Ishikawa (cell line): ENCODE data around the gene PREX1.

ENCODE experiments used
- CREB1 ChIP-seq: IDR thresholded peaks from 2 replicates; pipeline ENCODE4 v1.6.1; 2012; ENCODE audit warnings: low read depth
- EGR1 ChIP-seq: IDR thresholded peaks from 2 replicates; pipeline ENCODE4 v1.6.1; 2012
- EP300 ChIP-seq: IDR thresholded peaks from 2 replicates; pipeline ENCODE4 v1.6.1; 2012; ENCODE audit warnings: borderline replicate concordance
- FOXM1 ChIP-seq: IDR thresholded peaks from 2 replicates; pipeline ENCODE4 v1.6.1; 2012; ENCODE audit warnings: low read depth, borderline replicate concordance
- NFIC ChIP-seq: IDR thresholded peaks from 2 replicates; pipeline ENCODE4 v1.6.1; 2012
- RAD21 ChIP-seq: IDR thresholded peaks from 2 replicates; pipeline ENCODE4 v1.6.1; 2012; ENCODE audit warnings: low read depth
- TAF1 ChIP-seq: IDR thresholded peaks from 2 replicates; pipeline ENCODE4 v1.6.1; 2012; ENCODE audit warnings: low read depth, mild to moderate bottlenecking
- TCF12 ChIP-seq: IDR thresholded peaks from 2 replicates; pipeline ENCODE4 v1.6.1; 2012; ENCODE audit warnings: low read depth
- TF ChIP-seq, protein P1 (sequence below): IDR thresholded peaks from 2 replicates; pipeline ENCODE4 v1.6.1; 2012
- TF ChIP-seq, protein P2 (sequence below): IDR thresholded peaks from 2 replicates; pipeline ENCODE4 v1.6.1; 2012; ENCODE audit warnings: low read depth, mild to moderate bottlenecking

DNA sequence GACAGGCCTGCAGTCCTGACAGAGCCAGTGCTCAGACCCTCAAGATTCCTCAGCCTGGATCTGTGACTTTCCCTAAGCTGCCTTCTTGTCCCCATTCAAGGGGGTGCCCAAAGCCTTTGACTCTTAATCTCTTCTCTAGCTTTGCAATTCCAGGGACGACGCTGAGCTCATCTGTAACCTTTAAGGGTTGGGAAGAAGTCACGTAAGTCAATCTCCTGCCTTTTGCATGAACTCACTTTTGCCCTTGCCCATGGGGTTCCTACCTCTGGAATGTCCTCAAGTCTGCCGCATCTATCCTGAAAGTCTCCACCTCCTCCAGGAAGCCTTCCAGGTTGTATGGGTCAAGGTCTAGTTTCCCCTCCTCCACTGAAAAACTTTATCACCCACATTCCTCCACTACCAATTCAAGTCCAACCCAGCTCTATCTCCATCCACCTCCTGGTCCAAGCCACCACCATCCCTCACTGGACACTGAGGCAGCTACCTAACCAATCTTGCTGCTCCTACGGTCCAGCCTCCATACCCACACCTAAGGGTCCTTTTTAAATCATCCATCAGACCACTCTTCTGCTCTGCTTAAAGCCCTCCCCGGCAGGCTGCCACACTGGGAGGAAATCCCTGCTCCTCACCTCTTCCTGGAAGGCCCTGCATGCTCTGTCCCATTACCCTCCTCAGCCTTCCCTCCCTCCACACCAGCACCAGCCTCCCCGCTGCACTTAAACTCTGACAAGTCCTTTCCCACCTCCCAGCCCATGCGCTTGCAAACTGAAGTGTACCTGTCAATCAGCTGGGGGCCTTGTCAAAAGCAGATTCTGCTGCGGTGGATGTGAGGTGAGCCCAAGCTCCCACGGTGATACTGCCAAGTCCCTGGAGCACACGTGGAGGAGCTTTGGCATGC, 29.7 kb downstream of the PREX1 start:
- TF ChIP-seq EGR1 (no peak), FOXM1 (no peak), EP300 (no peak), NFIC (no peak), RAD21 (no peak), TAF1 (no peak), TCF12 (no peak), CREB1 (no peak)
- TF ChIP-seq, protein P1, sequence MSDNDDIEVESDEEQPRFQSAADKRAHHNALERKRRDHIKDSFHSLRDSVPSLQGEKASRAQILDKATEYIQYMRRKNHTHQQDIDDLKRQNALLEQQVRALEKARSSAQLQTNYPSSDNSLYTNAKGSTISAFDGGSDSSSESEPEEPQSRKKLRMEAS: no peak
- TF ChIP-seq, protein P2, sequence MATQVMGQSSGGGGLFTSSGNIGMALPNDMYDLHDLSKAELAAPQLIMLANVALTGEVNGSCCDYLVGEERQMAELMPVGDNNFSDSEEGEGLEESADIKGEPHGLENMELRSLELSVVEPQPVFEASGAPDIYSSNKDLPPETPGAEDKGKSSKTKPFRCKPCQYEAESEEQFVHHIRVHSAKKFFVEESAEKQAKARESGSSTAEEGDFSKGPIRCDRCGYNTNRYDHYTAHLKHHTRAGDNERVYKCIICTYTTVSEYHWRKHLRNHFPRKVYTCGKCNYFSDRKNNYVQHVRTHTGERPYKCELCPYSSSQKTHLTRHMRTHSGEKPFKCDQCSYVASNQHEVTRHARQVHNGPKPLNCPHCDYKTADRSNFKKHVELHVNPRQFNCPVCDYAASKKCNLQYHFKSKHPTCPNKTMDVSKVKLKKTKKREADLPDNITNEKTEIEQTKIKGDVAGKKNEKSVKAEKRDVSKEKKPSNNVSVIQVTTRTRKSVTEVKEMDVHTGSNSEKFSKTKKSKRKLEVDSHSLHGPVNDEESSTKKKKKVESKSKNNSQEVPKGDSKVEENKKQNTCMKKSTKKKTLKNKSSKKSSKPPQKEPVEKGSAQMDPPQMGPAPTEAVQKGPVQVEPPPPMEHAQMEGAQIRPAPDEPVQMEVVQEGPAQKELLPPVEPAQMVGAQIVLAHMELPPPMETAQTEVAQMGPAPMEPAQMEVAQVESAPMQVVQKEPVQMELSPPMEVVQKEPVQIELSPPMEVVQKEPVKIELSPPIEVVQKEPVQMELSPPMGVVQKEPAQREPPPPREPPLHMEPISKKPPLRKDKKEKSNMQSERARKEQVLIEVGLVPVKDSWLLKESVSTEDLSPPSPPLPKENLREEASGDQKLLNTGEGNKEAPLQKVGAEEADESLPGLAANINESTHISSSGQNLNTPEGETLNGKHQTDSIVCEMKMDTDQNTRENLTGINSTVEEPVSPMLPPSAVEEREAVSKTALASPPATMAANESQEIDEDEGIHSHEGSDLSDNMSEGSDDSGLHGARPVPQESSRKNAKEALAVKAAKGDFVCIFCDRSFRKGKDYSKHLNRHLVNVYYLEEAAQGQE: no peak
